Left lobe of liver (tissue), 2 donors: ENCODE measurements around the gene C12orf76. TPM values are rescaled to one million over a fixed set of nuclear protein-coding genes. Genes with fewer than 3 reads are reported as not detected.
"Not testable (repeated sequence)": the region's sequence is repeated elsewhere in the genome, so short reads cannot be mapped to it uniquely, and the experiment has no call there.

Source experiments
- ATAC-seq: fragments of 200-7000 bp; cut with Tn5 transposase; one replicate; pipeline ENCODE4 v1.9.1; 2020; ENCODE audit warnings: mild to moderate bottlenecking, moderate library complexity
- DNase-seq: peaks from one replicate; pipeline ENCODE4 v3.0.0-alpha.2; 2020; ENCODE audit warnings: low spot score
- total RNA-seq: library from RNA; stranded (reverse); gene quantifications from one replicate; pipeline ENCODE4 v1.2.1, GENCODE V29; 2021
- donor health status: DM: no; HTN: no; CAD: no; lungs with moderate emphysema.
- donor health status: DM: no; HTN: yes; CAD: no.

Gene C12orf76
- total RNA-seq, 1 donor from 2014 or later: 6.7 TPM

- ATAC-seq (no peak), DNase-seq (no peak)
These were observed 20.0 kb downstream of the C12orf76 start for GRCh38 chr12:110028323-110028722.

- ATAC-seq (no peak), DNase-seq (no peak)
These were observed 24.3 kb downstream of the C12orf76 start for GRCh38 chr12:110024051-110024450.

- ATAC-seq: peak; percentile 78
- DNase-seq: no peak
These were observed 25.0 kb downstream of the C12orf76 start for GRCh38 chr12:110023059-110023980.

GRCh38 chr12:110020956-110021355 lies 27.4 kb downstream of the C12orf76 start:
- DNase-seq (no peak), ATAC-seq (no peak)

GRCh38 chr12:110015132-110015531 lies 33.2 kb downstream of the C12orf76 start:
- DNase-seq: no peak
- ATAC-seq: no peak

- ATAC-seq (peak; percentile 53), DNase-seq (no peak)
These were observed 35.7 kb downstream of the C12orf76 start for GRCh38 chr12:110012659-110013058.

- peak; percentile 84 for DNase-seq
- ATAC-seq: peak; percentile 93
These were observed 36.2 kb downstream of the C12orf76 start for GRCh38 chr12:110012137-110012536.

- ATAC-seq (no peak), DNase-seq (no peak)
These were observed 37.2 kb downstream of the C12orf76 start for GRCh38 chr12:110010853-110011723.

- not testable (repeated sequence) for DNase-seq, ATAC-seq
These were observed 39.5 kb downstream of the C12orf76 start for GRCh38 chr12:110008681-110009398.

- no peak for ATAC-seq
- no peak for DNase-seq
These were observed 40.4 kb downstream of the C12orf76 start for GRCh38 chr12:110007881-110008280.

- ATAC-seq (no peak), DNase-seq (no peak)
These were observed 42.2 kb downstream of the C12orf76 start for GRCh38 chr12:110006115-110006514.

GRCh38 chr12:110005319-110005973 lies 42.9 kb downstream of the C12orf76 start:
- DNase-seq (no peak), ATAC-seq (no peak)

- DNase-seq: no peak
These were observed 43.7 kb downstream of the C12orf76 start for GRCh38 chr12:110004598-110004997.

GRCh38 chr12:110002676-110003515 lies 45.4 kb downstream of the C12orf76 start:
- DNase-seq: no peak

More at GRCh38 chr12:110004598-110004997, 43.7 kb downstream of the C12orf76 start:
- ATAC-seq: peak; percentile 30

GRCh38 chr12:110001596-110001995 lies 46.7 kb downstream of the C12orf76 start:
- no peak for DNase-seq
- ATAC-seq: no peak

More at GRCh38 chr12:110002676-110003515, 45.4 kb downstream of the C12orf76 start:
- no peak for ATAC-seq

- DNase-seq (no peak), ATAC-seq (no peak)
These were observed 48.3 kb downstream of the C12orf76 start for GRCh38 chr12:109999983-110000505.

GRCh38 chr12:109999649-109999971 lies 48.7 kb downstream of the C12orf76 start:
- DNase-seq: peak; percentile 53
- ATAC-seq: no peak

- peak; percentile 88 for ATAC-seq
- DNase-seq: peak; percentile 92
These were observed 49.2 kb downstream of the C12orf76 start, which contains the start of gene ANKRD13A for GRCh38 chr12:109998904-109999648. ANKRD13A (plus strand) TSS chr12:109999430; CDS start chr12:109999689, 259 bp downstream.
